ENCODE data around the gene CRELD2.

CRELD2 gene

GRCh38 chr22:49913446-49913845 lies 5.0 kb upstream of the CRELD2 start:
- no peak for DNase-seq

GRCh38 chr22:49914256-49914655 lies 4.2 kb upstream of the CRELD2 start:
- DNase-seq, result no peak

GRCh38 chr22:49915610-49916009 lies 2.8 kb upstream of the CRELD2 start:
- DNase-seq, result no peak

- no peak for DNase-seq
Measured at GRCh38 chr22:49916831-49917230, 1.6 kb upstream of the CRELD2 start.

- DNase-seq, result no peak
Measured at GRCh38 chr22:49918911-49919881, 762 bp downstream of the CRELD2 start.

GRCh38 chr22:49920859-49921258 lies 2.4 kb downstream of the CRELD2 start:
- DNase-seq, result no peak

GRCh38 chr22:49921508-49922278 lies 3.3 kb downstream of the CRELD2 start:
- no peak for DNase-seq

GRCh38 chr22:49922484-49922883 lies 4.0 kb downstream of the CRELD2 start:
- no peak for DNase-seq

GRCh38 chr22:49922926-49923325 lies 4.5 kb downstream of the CRELD2 start:
- no peak for DNase-seq

GRCh38 chr22:49923445-49923844 lies 5.0 kb downstream of the CRELD2 start:
- no peak for DNase-seq

- DNase-seq, result no peak
Measured at GRCh38 chr22:49924113-49924833, 5.8 kb downstream of the CRELD2 start.

GRCh38 chr22:49925525-49926128 lies 7.2 kb downstream of the CRELD2 start:
- DNase-seq, result no peak

- no peak for DNase-seq
Measured at GRCh38 chr22:49926916-49927315, 8.5 kb downstream of the CRELD2 start.

GRCh38 chr22:49927483-49928184 lies 9.2 kb downstream of the CRELD2 start:
- DNase-seq, result no peak

GRCh38 chr22:49928185-49928495 lies 9.7 kb downstream of the CRELD2 start:
- DNase-seq, result no peak

- no peak for DNase-seq
Measured at GRCh38 chr22:49928555-49929210, 10.2 kb downstream of the CRELD2 start.

GRCh38 chr22:49929211-49929979 lies 11.0 kb downstream of the CRELD2 start:
- peak; percentile 17 for DNase-seq

- no peak for DNase-seq
Measured at GRCh38 chr22:49929994-49930575, 11.7 kb downstream of the CRELD2 start.

GRCh38 chr22:49930596-49931412 lies 12.4 kb downstream of the CRELD2 start:
- peak; percentile 55 for DNase-seq
